Astrocyte (in vitro differentiated cells and primary cell): ENCODE data around the gene CRP. TPM values are rescaled to one million over a fixed set of nuclear protein-coding genes. Genes with fewer than 3 reads are reported as not detected.

Source experiments
- total RNA-seq: library from RNA; stranded (reverse); gene quantifications from 2 replicates; pipeline ENCODE4 v1.2.1, GENCODE V29; 2021

The CRP gene
- total RNA-seq, 1 donor from 2014 or later, result not detected

Other genes with a start within 250 kb of the CRP start
- not detected in 2 replicates for gene OR10J5, start 178.6 kb downstream of the CRP start, total RNA-seq
- not detected in 2 replicates for gene APCS, start 126.8 kb downstream of the CRP start, total RNA-seq
- gene DUSP23, start 66.4 kb upstream of the CRP start, total RNA-seq, result 30.1 and 33.0 TPM in 2 replicates
- gene FCRL6, start 87.8 kb upstream of the CRP start, total RNA-seq, result not detected in 2 replicates
- 1.7 and 3.6 TPM in 2 replicates for gene SLAMF8, start 112.3 kb upstream of the CRP start, total RNA-seq
- not detected in 2 replicates for gene VSIG8, start 148.1 kb upstream of the CRP start, total RNA-seq
- gene CFAP45, start 185.6 kb upstream of the CRP start, total RNA-seq, result 3.2 and 4.3 TPM in 2 replicates
- gene TAGLN2, start 210.9 kb upstream of the CRP start, total RNA-seq, result 614 and 688 TPM in 2 replicates
- gene IGSF9, start 231.0 kb upstream of the CRP start, total RNA-seq, result 0.89 and 2.1 TPM in 2 replicates
- 0.43 TPM in 1 of 2 replicates, not detected in the other for gene SLAMF9, start 239.6 kb upstream of the CRP start, total RNA-seq